ENCODE data around the gene SIMC1.

GRCh38 chr5:176391999-176392398 is 153.8 kb downstream of the SIMC1 start:
- TF ChIP-seq, protein P1, sequence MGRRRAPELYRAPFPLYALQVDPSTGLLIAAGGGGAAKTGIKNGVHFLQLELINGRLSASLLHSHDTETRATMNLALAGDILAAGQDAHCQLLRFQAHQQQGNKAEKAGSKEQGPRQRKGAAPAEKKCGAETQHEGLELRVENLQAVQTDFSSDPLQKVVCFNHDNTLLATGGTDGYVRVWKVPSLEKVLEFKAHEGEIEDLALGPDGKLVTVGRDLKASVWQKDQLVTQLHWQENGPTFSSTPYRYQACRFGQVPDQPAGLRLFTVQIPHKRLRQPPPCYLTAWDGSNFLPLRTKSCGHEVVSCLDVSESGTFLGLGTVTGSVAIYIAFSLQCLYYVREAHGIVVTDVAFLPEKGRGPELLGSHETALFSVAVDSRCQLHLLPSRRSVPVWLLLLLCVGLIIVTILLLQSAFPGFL (CRISPR knock-in tag; IDR thresholded peaks at IDR 0.05; ENCODE audit: borderline replicate concordance): no peak
- TF ChIP-seq IRF1 (CRISPR knock-in tag; IDR thresholded peaks at IDR 0.05): no peak
- TF ChIP-seq ZNF416 (CRISPR knock-in tag; IDR thresholded peaks at IDR 0.05): no peak
- no peak for TF ChIP-seq MLX (CRISPR knock-in tag; IDR thresholded peaks at IDR 0.05)
- TF ChIP-seq RELA (CRISPR knock-in tag; IDR thresholded peaks at IDR 0.05; ENCODE audit: borderline replicate concordance): no peak
- TF ChIP-seq, protein P2, sequence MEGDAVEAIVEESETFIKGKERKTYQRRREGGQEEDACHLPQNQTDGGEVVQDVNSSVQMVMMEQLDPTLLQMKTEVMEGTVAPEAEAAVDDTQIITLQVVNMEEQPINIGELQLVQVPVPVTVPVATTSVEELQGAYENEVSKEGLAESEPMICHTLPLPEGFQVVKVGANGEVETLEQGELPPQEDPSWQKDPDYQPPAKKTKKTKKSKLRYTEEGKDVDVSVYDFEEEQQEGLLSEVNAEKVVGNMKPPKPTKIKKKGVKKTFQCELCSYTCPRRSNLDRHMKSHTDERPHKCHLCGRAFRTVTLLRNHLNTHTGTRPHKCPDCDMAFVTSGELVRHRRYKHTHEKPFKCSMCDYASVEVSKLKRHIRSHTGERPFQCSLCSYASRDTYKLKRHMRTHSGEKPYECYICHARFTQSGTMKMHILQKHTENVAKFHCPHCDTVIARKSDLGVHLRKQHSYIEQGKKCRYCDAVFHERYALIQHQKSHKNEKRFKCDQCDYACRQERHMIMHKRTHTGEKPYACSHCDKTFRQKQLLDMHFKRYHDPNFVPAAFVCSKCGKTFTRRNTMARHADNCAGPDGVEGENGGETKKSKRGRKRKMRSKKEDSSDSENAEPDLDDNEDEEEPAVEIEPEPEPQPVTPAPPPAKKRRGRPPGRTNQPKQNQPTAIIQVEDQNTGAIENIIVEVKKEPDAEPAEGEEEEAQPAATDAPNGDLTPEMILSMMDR (IDR thresholded peaks at IDR 0.05): no peak
- no peak for TF ChIP-seq CREB1 (CRISPR knock-in tag; IDR thresholded peaks at IDR 0.05)
- no peak for TF ChIP-seq ESRRA (CRISPR knock-in tag; IDR thresholded peaks at IDR 0.05; ENCODE audit: borderline replicate concordance)
- no peak for TF ChIP-seq ZNF219 (CRISPR knock-in tag; IDR thresholded peaks at IDR 0.05; ENCODE audit: borderline replicate concordance)
- TF ChIP-seq, protein P3, sequence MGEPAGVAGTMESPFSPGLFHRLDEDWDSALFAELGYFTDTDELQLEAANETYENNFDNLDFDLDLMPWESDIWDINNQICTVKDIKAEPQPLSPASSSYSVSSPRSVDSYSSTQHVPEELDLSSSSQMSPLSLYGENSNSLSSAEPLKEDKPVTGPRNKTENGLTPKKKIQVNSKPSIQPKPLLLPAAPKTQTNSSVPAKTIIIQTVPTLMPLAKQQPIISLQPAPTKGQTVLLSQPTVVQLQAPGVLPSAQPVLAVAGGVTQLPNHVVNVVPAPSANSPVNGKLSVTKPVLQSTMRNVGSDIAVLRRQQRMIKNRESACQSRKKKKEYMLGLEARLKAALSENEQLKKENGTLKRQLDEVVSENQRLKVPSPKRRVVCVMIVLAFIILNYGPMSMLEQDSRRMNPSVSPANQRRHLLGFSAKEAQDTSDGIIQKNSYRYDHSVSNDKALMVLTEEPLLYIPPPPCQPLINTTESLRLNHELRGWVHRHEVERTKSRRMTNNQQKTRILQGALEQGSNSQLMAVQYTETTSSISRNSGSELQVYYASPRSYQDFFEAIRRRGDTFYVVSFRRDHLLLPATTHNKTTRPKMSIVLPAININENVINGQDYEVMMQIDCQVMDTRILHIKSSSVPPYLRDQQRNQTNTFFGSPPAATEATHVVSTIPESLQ (CRISPR knock-in tag; IDR thresholded peaks at IDR 0.05): no peak
- TF ChIP-seq GABPB1 (CRISPR knock-in tag; IDR thresholded peaks at IDR 0.05): no peak
